ENCODE results near the gene PSMB5.

PSMB5 gene

GRCh38 chr14:22987291-22987690, 47.4 kb downstream of the PSMB5 start:
- DNase-seq (ENCODE audit: low read depth, low spot score), result no peak
- ChIA-PET CTCF (interaction anchor here (0.7 to 32.7 kb wide), 37 partner anchors 8 to 603 kb away, joined by 3 to 1423 read pairs (median 10); partner anchors contain the start of genes ACIN1, C14orf119, CDH24 and HAUS4), POLR2A (interaction anchor here (0.8 to 1.1 kb wide), 2 partner anchors 20 to 71 kb away, joined by 3 to 7 read pairs; no protein-coding TSS in a partner anchor)
- no peak overlapping the region for H3K4me3 ChIP-seq (ENCODE audit: low read depth, low read length)
- no peak for TF ChIP-seq CTCF (IDR thresholded peaks at IDR 0.05; ENCODE audit: insufficient read depth, low read length, missing control alignments)

GRCh38 chr14:22986508-22987054, 48.1 kb downstream of the PSMB5 start:
- TF ChIP-seq CTCF (IDR thresholded peaks at IDR 0.05; ENCODE audit: insufficient read depth, low read length, missing control alignments), result peak; percentile 79
- DNase-seq (ENCODE audit: low read depth, low spot score), result peak; percentile 49
- ChIA-PET CTCF (interaction anchor here (0.6 to 32.7 kb wide), 62 partner anchors 9 to 602 kb away, joined by 3 to 1423 read pairs (median 6); partner anchors contain the start of genes ACIN1, C14orf119, CDH24 and CEBPE), POLR2A (interaction anchor here (0.6 to 1.4 kb wide), 8 partner anchors 8 to 108 kb away, joined by 3 to 7 read pairs (median 4); partner anchors contain the start of genes ACIN1, C14orf119 and PRMT5)
- H3K4me3 ChIP-seq (ENCODE audit: low read depth, low read length), result no peak overlapping the region

GRCh38 chr14:22985894-22986507, 48.7 kb downstream of the PSMB5 start:
- DNase-seq (ENCODE audit: low read depth, low spot score), result no peak
- no peak for TF ChIP-seq CTCF (IDR thresholded peaks at IDR 0.05; ENCODE audit: insufficient read depth, low read length, missing control alignments)
- POLR2A ChIA-PET, result interaction anchor here (0.6 to 1.4 kb wide), 8 partner anchors 8 to 109 kb away, joined by 3 to 7 read pairs (median 4); partner anchors contain the start of genes ACIN1, C14orf119 and PRMT5
- CTCF ChIA-PET, result interaction anchor here (0.6 to 32.7 kb wide), 64 partner anchors 9 to 601 kb away, joined by 3 to 1423 read pairs (median 6); partner anchors contain the start of genes ACIN1, C14orf119, CDH24 and CEBPE
- no peak overlapping the region for H3K4me3 ChIP-seq (ENCODE audit: low read depth, low read length)

GRCh38 chr14:22984959-22985658, 49.6 kb downstream of the PSMB5 start:
- H3K4me3 ChIP-seq (ENCODE audit: low read depth, low read length), result no peak overlapping the region
- DNase-seq (ENCODE audit: low read depth, low spot score), result no peak
- TF ChIP-seq CTCF (IDR thresholded peaks at IDR 0.05; ENCODE audit: insufficient read depth, low read length, missing control alignments), result no peak
- CTCF ChIA-PET, result interaction anchor here (1.1 to 32.7 kb wide), 34 partner anchors 10 to 599 kb away, joined by 3 to 1423 read pairs (median 12); partner anchors contain the start of genes ACIN1, C14orf119, CDH24 and HAUS4
- POLR2A ChIA-PET, result interaction anchor here (0.8 kb wide), 1 partner anchor 11 kb away, joined by 4 read pairs; no protein-coding TSS in a partner anchor

GRCh38 chr14:22982477-22983245, 52.0 kb downstream of the PSMB5 start, which contains the start of gene AJUBA:
AJUBA (minus strand) TSS chr14:22982551; CDS start chr14:22982266, 285 bp downstream.
- TF ChIP-seq CTCF (IDR thresholded peaks at IDR 0.05; ENCODE audit: insufficient read depth, low read length, missing control alignments), result no peak

More at GRCh38 chr14:22982477-22983245, 52.0 kb downstream of the PSMB5 start, which contains the start of gene AJUBA:
- DNase-seq (ENCODE audit: low read depth, low spot score), result peak; percentile 62
- peak within 1 kb of the TSS; percentile 91 for H3K4me3 ChIP-seq (ENCODE audit: low read depth, low read length)
- CTCF ChIA-PET, result interaction anchor here (0.7 to 32.7 kb wide), 26 partner anchors 8 to 427 kb away, joined by 3 to 1423 read pairs (median 7); partner anchors contain the start of genes CDH24, HAUS4, PRMT5 and PSMB11
- POLR2A ChIA-PET, result interaction anchor here (0.5 to 3.4 kb wide), 10 partner anchors 10 to 113 kb away, joined by 3 to 24 read pairs (median 6); partner anchors contain the start of genes ACIN1, C14orf119, HAUS4 and PRMT5

Data from AG04449 (cell line).